KMS-11 (cell line): ENCODE data around the gene NPRL2.
A peak's percentile ranks its signal among the peaks of the same experiment; 100 is the strongest.

ENCODE experiments used
- H2AFZ ChIP-seq: fragments of 200-600 bp; sonication (generic); 2 replicates; pipeline ENCODE4 v1.6.1; 2016; ENCODE audit warnings: antibody characterized with exemption, mixed run types, low read depth
- H3K27ac ChIP-seq: fragments of 200-600 bp; sonication (generic); 2 replicates; pipeline ENCODE4 v1.6.1; 2016; ENCODE audit warnings: mild to moderate bottlenecking, mixed run types
- H3K27me3 ChIP-seq: fragments of 200-600 bp; sonication (generic); 2 replicates; pipeline ENCODE4 v1.6.1; 2017; ENCODE audit warnings: mild to moderate bottlenecking, low read depth, mixed run types, moderate library complexity; ENCODE audit not compliant: insufficient read depth
- H3K36me3 ChIP-seq: fragments of 200-600 bp; sonication (generic); 2 replicates; pipeline ENCODE4 v1.6.1; 2017; ENCODE audit warnings: mild to moderate bottlenecking, mixed run types; ENCODE audit not compliant: insufficient read depth
- H3K4me1 ChIP-seq: fragments of 200-600 bp; sonication (generic); 2 replicates; pipeline ENCODE4 v1.6.1; 2016; ENCODE audit warnings: mild to moderate bottlenecking, low read depth, mixed run types; ENCODE audit not compliant: poor library complexity, severe bottlenecking
- H3K4me2 ChIP-seq: fragments of 200-600 bp; sonication (generic); 2 replicates; pipeline ENCODE4 v1.7.0; 2016; ENCODE audit warnings: mild to moderate bottlenecking, mixed run types
- H3K4me3 ChIP-seq: fragments of 200-600 bp; sonication (generic); IDR thresholded peaks from 2 replicates; pipeline ENCODE4 v1.6.1; 2017; ENCODE audit warnings: low read depth, low read length, mixed read lengths; ENCODE audit not compliant: insufficient read depth
- H3K79me2 ChIP-seq: fragments of 200-600 bp; sonication (generic); 2 replicates; pipeline ENCODE4 v1.6.1; 2016; ENCODE audit warnings: low read depth, mixed run types; ENCODE audit not compliant: insufficient read depth
- H3K9ac ChIP-seq: fragments of 200-600 bp; sonication (generic); 2 replicates; pipeline ENCODE4 v1.6.1; 2016; ENCODE audit warnings: mild to moderate bottlenecking, mixed run types
- H4K20me1 ChIP-seq: fragments of 200-600 bp; sonication (generic); 2 replicates; pipeline ENCODE4 v1.6.1; 2016; ENCODE audit warnings: mild to moderate bottlenecking, mixed run types; ENCODE audit not compliant: insufficient read depth
- CTCF ChIP-seq: fragments of 200-600 bp; sonication (generic); conservative IDR thresholded peaks from 2 replicates; pipeline ENCODE4 v1.6.1; 2017; ENCODE audit warnings: low read depth, mild to moderate bottlenecking, antibody characterized with exemption, low read length, moderate library complexity, mixed read lengths

Gene NPRL2

GRCh38 chr3:50302095-50303012 lies 48.2 kb downstream of the NPRL2 start:
- Histone ChIP-seq H4K20me1 (no peaks in the 10 kb centered on the region), H3K36me3 (no peaks in the 10 kb centered on the region), H3K27me3 (no peaks in the 10 kb centered on the region), H3K4me3 (no peak overlapping the region), H3K27ac (no peak overlapping the region), H2AFZ (no peak overlapping the region), H3K79me2 (no peaks in the 10 kb centered on the region), H3K4me1 (peaks cover 15% of the 10 kb centered on the region), H3K9ac (no peak overlapping the region), H3K4me2 (no peak overlapping the region)
- no peak for TF ChIP-seq CTCF

- Histone ChIP-seq H3K79me2 (no peaks in the 10 kb centered on the region), H3K27me3 (no peaks in the 10 kb centered on the region), H4K20me1 (no peaks in the 10 kb centered on the region), H2AFZ (no peak overlapping the region), H3K4me2 (no peak overlapping the region), H3K4me1 (peaks cover 15% of the 10 kb centered on the region), H3K9ac (no peak overlapping the region), H3K27ac (no peak overlapping the region), H3K36me3 (no peaks in the 10 kb centered on the region), H3K4me3 (no peak overlapping the region)
- TF ChIP-seq CTCF: no peak
These were observed 49.8 kb downstream of the NPRL2 start for GRCh38 chr3:50300681-50301254.

DNA sequence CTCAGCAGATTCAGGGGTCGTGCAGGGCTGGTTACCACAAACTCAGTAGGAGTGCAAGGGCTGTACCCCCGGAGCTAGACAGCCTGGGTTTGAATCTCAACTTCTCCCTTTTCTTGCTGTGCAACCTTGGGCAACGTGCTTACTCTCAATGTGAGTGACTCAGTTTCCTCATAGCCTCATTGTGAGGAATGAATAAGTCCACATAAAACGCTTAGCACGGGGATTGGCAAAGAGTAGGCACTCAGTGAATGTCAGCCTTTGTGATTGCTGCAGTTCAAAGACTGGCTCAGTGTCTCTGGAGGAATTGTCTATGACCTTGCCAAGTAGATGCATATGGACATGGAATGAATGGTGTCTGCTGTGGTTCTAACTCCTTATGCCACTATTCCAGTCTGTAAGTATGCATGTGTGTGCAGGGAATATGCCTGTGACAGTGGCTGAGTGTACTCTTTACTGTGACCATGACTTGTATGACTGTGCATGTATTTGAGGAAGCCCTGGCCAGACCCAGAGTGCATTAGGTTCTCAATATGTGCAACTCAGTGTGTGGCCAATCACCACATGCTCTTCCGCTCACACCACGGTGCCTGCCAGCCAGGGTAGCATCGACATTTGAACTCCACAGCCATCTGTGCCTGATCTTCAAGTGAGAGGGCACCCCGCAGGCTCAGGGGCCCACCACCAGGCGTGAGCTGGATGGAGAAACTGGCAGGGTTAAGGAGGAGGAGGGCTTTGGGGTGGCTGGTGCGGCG lies 50.5 kb downstream of the NPRL2 start:
- Histone ChIP-seq H3K79me2 (no peaks in the 10 kb centered on the region), H4K20me1 (no peaks in the 10 kb centered on the region), H3K4me1 (peaks cover 15% of the 10 kb centered on the region), H3K27me3 (no peaks in the 10 kb centered on the region), H3K9ac (peak overlapping the region; percentile 51; the same call in 1 of the 2 replicates), H3K27ac (peak overlapping the region; percentile 10; the same call in 1 of the 2 replicates), H3K4me2 (peak overlapping the region; percentile 58), H2AFZ (peak overlapping the region; percentile 42; the same call in 1 of the 2 replicates), H3K4me3 (no peak overlapping the region), H3K36me3 (no peaks in the 10 kb centered on the region)
- no peak for TF ChIP-seq CTCF

DNA sequence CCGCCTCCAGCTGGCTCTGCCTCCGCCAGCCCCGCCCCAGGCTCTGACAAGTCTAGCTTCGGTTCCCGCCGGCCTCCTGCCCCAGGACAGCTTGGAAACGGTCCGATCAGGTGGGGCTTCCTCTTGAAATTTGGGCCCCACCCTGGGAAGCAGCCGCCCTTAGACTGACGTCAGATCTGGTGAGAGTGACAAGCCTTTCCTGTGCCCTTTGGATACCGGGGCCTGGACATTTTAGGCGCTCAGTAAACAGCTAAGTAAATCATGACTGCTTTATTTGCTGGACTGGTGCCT lies 51.0 kb downstream of the NPRL2 start:
- no peaks in the 10 kb centered on the region for H3K79me2 ChIP-seq
- no peaks in the 10 kb centered on the region for H3K27me3 ChIP-seq
- H3K36me3 ChIP-seq: no peaks in the 10 kb centered on the region
- no peaks in the 10 kb centered on the region for H4K20me1 ChIP-seq
- H2AFZ ChIP-seq: peak overlapping the region; percentile 42; the same call in 1 of the 2 replicates
- TF ChIP-seq CTCF: no peak
- H3K4me2 ChIP-seq: peak overlapping the region; percentile 58
- H3K9ac ChIP-seq: peak overlapping the region; percentile 51; the same call in 1 of the 2 replicates
- no peak overlapping the region for H3K4me3 ChIP-seq
- H3K27ac ChIP-seq: peak overlapping the region; percentile 10; the same call in 1 of the 2 replicates
- peaks cover 15% of the 10 kb centered on the region for H3K4me1 ChIP-seq
